Measurements from ENCODE around the gene SP100. TPM values are rescaled to one million over a fixed set of nuclear protein-coding genes. Genes with fewer than 3 reads are reported as not detected.
"Not testable (repeated sequence)": the region's sequence is repeated elsewhere in the genome, so short reads cannot be mapped to it uniquely, and the experiment has no call there.

SP100 gene
- total RNA-seq, 2 donors from 2014 or later = 51.6 to 69.0 TPM

- no peaks in the 10 kb centered on the region for H3K9me3 ChIP-seq
- intact Hi-C loops (cut with DNase I) = no loop called here
- H3K36me3 ChIP-seq = no peaks in the 10 kb centered on the region
- no peak for DNase-seq (ENCODE audit: low spot score)
- no peaks in the 10 kb centered on the region for H3K27me3 ChIP-seq (replicated peaks; ENCODE audit: insufficient read depth)
- H3K4me1 ChIP-seq (replicated peaks) = peaks cover 5% of the 10 kb centered on the region
- H3K27ac ChIP-seq = no peak overlapping the region
- no peak for TF ChIP-seq POLR2AphosphoS5 (IDR thresholded peaks at IDR 0.05)
- TF ChIP-seq CTCF (IDR thresholded peaks at IDR 0.05) = no peak
- no peak for TF ChIP-seq POLR2A (IDR thresholded peaks at IDR 0.05)
- H3K4me3 ChIP-seq = no peak overlapping the region
Measured at GRCh38 chr2:230429513-230429912, 13.5 kb downstream of the SP100 start.

- WGBS = 82% methylated on average over 1 of the region's 1 CpG
- Histone ChIP-seq H3K27me3 (replicated peaks; ENCODE audit: insufficient read depth) (no peaks in the 10 kb centered on the region), H3K9me3 (no peaks in the 10 kb centered on the region), H3K36me3 (no peaks in the 10 kb centered on the region), H3K4me1 (replicated peaks) (no peaks in the 10 kb centered on the region), H3K27ac (no peak overlapping the region), H3K4me3 (no peak overlapping the region)
- DNase-seq (ENCODE audit: low spot score) = no peak
- TF ChIP-seq CTCF (IDR thresholded peaks at IDR 0.05) (no peak), POLR2AphosphoS5 (IDR thresholded peaks at IDR 0.05) (no peak), POLR2A (IDR thresholded peaks at IDR 0.05) (no peak)
- intact Hi-C loops (cut with DNase I) = no loop called here
Measured at GRCh38 chr2:230430957-230431910, 15.2 kb downstream of the SP100 start.

GRCh38 chr2:230434677-230435324 lies 18.8 kb downstream of the SP100 start:
- intact Hi-C loops (cut with DNase I) = no loop called here
- no peak overlapping the region for H3K27ac ChIP-seq
- no peak overlapping the region for H3K4me3 ChIP-seq
- no peaks in the 10 kb centered on the region for H3K4me1 ChIP-seq (replicated peaks)
- no peak for DNase-seq (ENCODE audit: low spot score)
- WGBS = 79% methylated on average over 4 of the region's 4 CpGs
- TF ChIP-seq CTCF (IDR thresholded peaks at IDR 0.05) (no peak), POLR2A (IDR thresholded peaks at IDR 0.05) (no peak), POLR2AphosphoS5 (IDR thresholded peaks at IDR 0.05) (no peak)
- H3K27me3 ChIP-seq (replicated peaks; ENCODE audit: insufficient read depth) = no peaks in the 10 kb centered on the region
- no peaks in the 10 kb centered on the region for H3K9me3 ChIP-seq
- H3K36me3 ChIP-seq = no peaks in the 10 kb centered on the region

- no peak overlapping the region for H3K4me3 ChIP-seq
- intact Hi-C loops (cut with DNase I) = no loop called here
- H3K27ac ChIP-seq = no peak overlapping the region
- 82% methylated on average over 2 of the region's 2 CpGs for WGBS
- no peaks in the 10 kb centered on the region for H3K27me3 ChIP-seq (replicated peaks; ENCODE audit: insufficient read depth)
- no peaks in the 10 kb centered on the region for H3K4me1 ChIP-seq (replicated peaks)
- no peaks in the 10 kb centered on the region for H3K9me3 ChIP-seq
- H3K36me3 ChIP-seq = no peaks in the 10 kb centered on the region
- TF ChIP-seq POLR2AphosphoS5 (IDR thresholded peaks at IDR 0.05) = no peak
- TF ChIP-seq CTCF (IDR thresholded peaks at IDR 0.05) = no peak
- TF ChIP-seq POLR2A (IDR thresholded peaks at IDR 0.05) = no peak
- no peak for DNase-seq (ENCODE audit: low spot score)
Measured at GRCh38 chr2:230435431-230435830, 19.4 kb downstream of the SP100 start.

- H3K4me1 ChIP-seq (replicated peaks); H3K27ac ChIP-seq; intact Hi-C loops (cut with DNase I); H3K4me3 ChIP-seq; DNase-seq (ENCODE audit: low spot score); H3K9me3 ChIP-seq; H3K27me3 ChIP-seq (replicated peaks; ENCODE audit: insufficient read depth); H3K36me3 ChIP-seq: not testable (repeated sequence)
Measured at GRCh38 chr2:230439121-230439520, 23.1 kb downstream of the SP100 start.

Data from prostate gland (tissue), 2 donors.